Measurements from ENCODE around the gene PANK3.

PANK3 gene

DNA sequence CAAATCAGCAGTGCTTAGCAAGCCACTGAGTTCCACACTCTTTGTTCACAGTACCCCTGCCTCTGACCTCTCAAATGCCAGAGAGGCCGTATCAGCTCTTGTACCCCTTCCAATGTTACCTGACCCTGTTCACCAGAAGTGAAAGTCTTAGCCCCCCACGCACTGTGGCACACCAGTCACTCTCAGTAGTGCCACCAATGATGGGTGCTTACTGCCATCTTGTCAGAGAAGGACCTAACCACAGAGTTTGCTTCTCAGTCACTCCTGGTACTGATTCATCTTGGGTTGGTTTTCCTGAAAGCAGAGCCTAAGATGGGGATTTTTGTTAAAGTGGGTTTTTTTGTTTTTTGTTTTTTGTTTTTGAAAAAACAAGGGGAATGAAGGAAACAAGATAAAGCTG is 28.8 kb upstream of the PANK3 start:
- H4K20me1 ChIP-seq (ENCODE audit: insufficient read depth, low read length), result no peaks in the 10 kb centered on the region
- H3K4me3 ChIP-seq (ENCODE audit: low read length), result no peak overlapping the region
- H3K4me2 ChIP-seq (ENCODE audit: low read length), result no peak overlapping the region
- no peaks in the 10 kb centered on the region for H3K36me3 ChIP-seq (replicated peaks; ENCODE audit: low read depth, low read length)
- H2AFZ ChIP-seq (ENCODE audit: low read depth, low read length), result no peak overlapping the region
- H3K27me3 ChIP-seq (ENCODE audit: low read depth, low read length), result peaks cover 5% of the 10 kb centered on the region; the same call in 1 of the 2 replicates
- H3K79me2 ChIP-seq (ENCODE audit: low read length), result no peaks in the 10 kb centered on the region
- no peaks in the 10 kb centered on the region for H3K9me3 ChIP-seq (ENCODE audit: insufficient read depth, low read length)
- peaks cover 4% of the 10 kb centered on the region; the same call in 1 of the 2 replicates for H3K4me1 ChIP-seq (ENCODE audit: low read length)
- no peak overlapping the region for H3K9ac ChIP-seq (ENCODE audit: low read length)
- H3K27ac ChIP-seq (ENCODE audit: low read length), result no peak overlapping the region
- TF ChIP-seq EZH2phosphoT487 (IDR thresholded peaks at IDR 0.05; ENCODE audit: low read depth), result no peak
- TF ChIP-seq, protein P1, sequence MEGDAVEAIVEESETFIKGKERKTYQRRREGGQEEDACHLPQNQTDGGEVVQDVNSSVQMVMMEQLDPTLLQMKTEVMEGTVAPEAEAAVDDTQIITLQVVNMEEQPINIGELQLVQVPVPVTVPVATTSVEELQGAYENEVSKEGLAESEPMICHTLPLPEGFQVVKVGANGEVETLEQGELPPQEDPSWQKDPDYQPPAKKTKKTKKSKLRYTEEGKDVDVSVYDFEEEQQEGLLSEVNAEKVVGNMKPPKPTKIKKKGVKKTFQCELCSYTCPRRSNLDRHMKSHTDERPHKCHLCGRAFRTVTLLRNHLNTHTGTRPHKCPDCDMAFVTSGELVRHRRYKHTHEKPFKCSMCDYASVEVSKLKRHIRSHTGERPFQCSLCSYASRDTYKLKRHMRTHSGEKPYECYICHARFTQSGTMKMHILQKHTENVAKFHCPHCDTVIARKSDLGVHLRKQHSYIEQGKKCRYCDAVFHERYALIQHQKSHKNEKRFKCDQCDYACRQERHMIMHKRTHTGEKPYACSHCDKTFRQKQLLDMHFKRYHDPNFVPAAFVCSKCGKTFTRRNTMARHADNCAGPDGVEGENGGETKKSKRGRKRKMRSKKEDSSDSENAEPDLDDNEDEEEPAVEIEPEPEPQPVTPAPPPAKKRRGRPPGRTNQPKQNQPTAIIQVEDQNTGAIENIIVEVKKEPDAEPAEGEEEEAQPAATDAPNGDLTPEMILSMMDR (IDR thresholded peaks at IDR 0.05; ENCODE audit: low read depth, low read length), result no peak

- Histone ChIP-seq H3K4me3 (ENCODE audit: low read length) (no peak overlapping the region), H4K20me1 (ENCODE audit: insufficient read depth, low read length) (no peaks in the 10 kb centered on the region), H3K27ac (ENCODE audit: low read length) (no peak overlapping the region), H3K4me1 (ENCODE audit: low read length) (peaks cover 4% of the 10 kb centered on the region; the same call in 1 of the 2 replicates), H3K36me3 (replicated peaks; ENCODE audit: low read depth, low read length) (no peaks in the 10 kb centered on the region), H3K27me3 (ENCODE audit: low read depth, low read length) (peaks cover 4% of the 10 kb centered on the region; the same call in 1 of the 2 replicates), H3K79me2 (ENCODE audit: low read length) (no peaks in the 10 kb centered on the region), H3K9me3 (ENCODE audit: insufficient read depth, low read length) (no peaks in the 10 kb centered on the region), H3K9ac (ENCODE audit: low read length) (no peak overlapping the region), H2AFZ (ENCODE audit: low read depth, low read length) (no peak overlapping the region), H3K4me2 (ENCODE audit: low read length) (no peak overlapping the region)
- TF ChIP-seq, protein P1 (IDR thresholded peaks at IDR 0.05; ENCODE audit: low read depth, low read length), result no peak
- no peak for TF ChIP-seq EZH2phosphoT487 (IDR thresholded peaks at IDR 0.05; ENCODE audit: low read depth)
Measured at GRCh38 chr5:168606562-168606961, 27.4 kb upstream of the PANK3 start.

DNA sequence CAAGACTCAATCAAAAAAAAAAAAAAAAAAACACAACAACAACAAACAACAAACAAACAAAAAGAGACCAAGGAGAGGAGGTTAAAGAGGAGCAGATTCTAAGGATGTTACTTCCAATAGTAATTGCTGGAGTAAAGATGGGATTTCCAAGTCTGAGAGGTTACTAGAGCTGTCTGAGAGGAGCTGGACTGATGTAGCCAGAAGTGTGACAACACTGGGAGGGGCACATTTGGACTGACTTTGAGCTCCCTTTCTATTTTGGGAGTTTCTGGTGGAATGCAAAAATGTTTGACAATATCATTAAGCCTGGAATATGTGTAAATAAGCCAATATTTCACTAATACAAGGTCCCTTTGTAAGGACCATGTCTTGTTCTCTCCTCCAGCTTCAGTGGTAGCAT is 25.3 kb upstream of the PANK3 start:
- no peak overlapping the region for H3K9ac ChIP-seq (ENCODE audit: low read length)
- no peaks in the 10 kb centered on the region for H4K20me1 ChIP-seq (ENCODE audit: insufficient read depth, low read length)
- H3K79me2 ChIP-seq (ENCODE audit: low read length), result no peaks in the 10 kb centered on the region
- no peak overlapping the region for H3K27ac ChIP-seq (ENCODE audit: low read length)
- no peaks in the 10 kb centered on the region for H3K9me3 ChIP-seq (ENCODE audit: insufficient read depth, low read length)
- peaks cover 4% of the 10 kb centered on the region; the same call in 1 of the 2 replicates for H3K4me1 ChIP-seq (ENCODE audit: low read length)
- no peaks in the 10 kb centered on the region for H3K36me3 ChIP-seq (replicated peaks; ENCODE audit: low read depth, low read length)
- H3K4me3 ChIP-seq (ENCODE audit: low read length), result no peak overlapping the region
- no peak overlapping the region for H2AFZ ChIP-seq (ENCODE audit: low read depth, low read length)
- no peak overlapping the region for H3K4me2 ChIP-seq (ENCODE audit: low read length)
- no peaks in the 10 kb centered on the region for H3K27me3 ChIP-seq (ENCODE audit: low read depth, low read length)
- TF ChIP-seq EZH2phosphoT487 (IDR thresholded peaks at IDR 0.05; ENCODE audit: low read depth), result no peak
- TF ChIP-seq, protein P1 (IDR thresholded peaks at IDR 0.05; ENCODE audit: low read depth, low read length), result no peak

GRCh38 chr5:168603746-168604145 is 24.6 kb upstream of the PANK3 start:
- Histone ChIP-seq H4K20me1 (ENCODE audit: insufficient read depth, low read length) (no peaks in the 10 kb centered on the region), H3K36me3 (replicated peaks; ENCODE audit: low read depth, low read length) (no peaks in the 10 kb centered on the region), H3K9me3 (ENCODE audit: insufficient read depth, low read length) (no peaks in the 10 kb centered on the region), H3K27me3 (ENCODE audit: low read depth, low read length) (no peaks in the 10 kb centered on the region), H3K4me3 (ENCODE audit: low read length) (no peak overlapping the region), H3K4me2 (ENCODE audit: low read length) (no peak overlapping the region), H3K27ac (ENCODE audit: low read length) (no peak overlapping the region), H3K79me2 (ENCODE audit: low read length) (no peaks in the 10 kb centered on the region), H3K9ac (ENCODE audit: low read length) (no peak overlapping the region), H3K4me1 (ENCODE audit: low read length) (peaks cover 4% of the 10 kb centered on the region; the same call in 1 of the 2 replicates), H2AFZ (ENCODE audit: low read depth, low read length) (no peak overlapping the region)
- TF ChIP-seq, protein P1 (IDR thresholded peaks at IDR 0.05; ENCODE audit: low read depth, low read length), result no peak
- TF ChIP-seq EZH2phosphoT487 (IDR thresholded peaks at IDR 0.05; ENCODE audit: low read depth), result no peak

Measured in OCI-LY3 (cell line).